Heart left ventricle (tissue), 13 donors: Measurements from ENCODE around the gene STXBP5L.

Experiments
- CTCF ChIP-seq, 12 donors: fragments of 200-600 bp; sonication (generic) in 4 of 12; IDR thresholded peaks; one replicate each; pipeline versions ENCODE4 v1.5.0 to v1.8.0; 2018 to 2022; ENCODE audit warnings: antibody characterized with exemption in 12 of 12, mild to moderate bottlenecking in 5 of 12
- POLR2A ChIP-seq, 2 donors: fragments of 450-650 bp; IDR thresholded peaks; one replicate each; pipeline ENCODE4 v1.6.1; 2017; ENCODE audit warnings: antibody characterized with exemption in 2 of 2, mild to moderate bottlenecking in 2 of 2, moderate library complexity in 2 of 2
- donor health status: ischemic (EF 13 %, LVEDD 7.1; RV severe dilation, severe dysfunction).
- donor health status: DM: no; HTN: yes; CAD: no.
- donor health status: DM: no; HTN: no; CAD: no.
- donor health status: ischemic (EF 25% LVEDD 6.9; RV normal size, moderate dysfunction).
- donor health status: ischemic (EF 25% LVEDD 5.7; RV mildly dilated, moderate dysfunction).
- donor health status: ischemic (EF 35%, LVEDD 5.7; RV mildly dilated, moderate dysfunction).
- donor health status: nonischemic (EF 11% LVEDD 7.7; RV severe dilation, severe dysfunction).
- donor health status: DM: yes; HTN: yes; CAD: no.
- donor health status: PGD.
- donor health status: ischemic (EF 29% LVEDD 5.4; RV normal size, mild dysfunction).
- donor health status: nonischemic (EF 23%, LVEDD 6.1; RV moderate dilation, normal function).

GRCh38 chr3:121126033-121126706, 218.2 kb downstream of the STXBP5L start:
- TF ChIP-seq CTCF (IDR thresholded peaks at IDR 0.05), result no peak
- no peak for TF ChIP-seq POLR2A (IDR thresholded peaks at IDR 0.05)
